Measurements from ENCODE around the gene ZMIZ1.

The ZMIZ1 gene

GRCh38 chr10:79179164-79179956 is 110.6 kb downstream of the ZMIZ1 start:
- DNase-seq = no peak

GRCh38 chr10:79179957-79180309 is 111.2 kb downstream of the ZMIZ1 start:
- no peak for DNase-seq

DNA sequence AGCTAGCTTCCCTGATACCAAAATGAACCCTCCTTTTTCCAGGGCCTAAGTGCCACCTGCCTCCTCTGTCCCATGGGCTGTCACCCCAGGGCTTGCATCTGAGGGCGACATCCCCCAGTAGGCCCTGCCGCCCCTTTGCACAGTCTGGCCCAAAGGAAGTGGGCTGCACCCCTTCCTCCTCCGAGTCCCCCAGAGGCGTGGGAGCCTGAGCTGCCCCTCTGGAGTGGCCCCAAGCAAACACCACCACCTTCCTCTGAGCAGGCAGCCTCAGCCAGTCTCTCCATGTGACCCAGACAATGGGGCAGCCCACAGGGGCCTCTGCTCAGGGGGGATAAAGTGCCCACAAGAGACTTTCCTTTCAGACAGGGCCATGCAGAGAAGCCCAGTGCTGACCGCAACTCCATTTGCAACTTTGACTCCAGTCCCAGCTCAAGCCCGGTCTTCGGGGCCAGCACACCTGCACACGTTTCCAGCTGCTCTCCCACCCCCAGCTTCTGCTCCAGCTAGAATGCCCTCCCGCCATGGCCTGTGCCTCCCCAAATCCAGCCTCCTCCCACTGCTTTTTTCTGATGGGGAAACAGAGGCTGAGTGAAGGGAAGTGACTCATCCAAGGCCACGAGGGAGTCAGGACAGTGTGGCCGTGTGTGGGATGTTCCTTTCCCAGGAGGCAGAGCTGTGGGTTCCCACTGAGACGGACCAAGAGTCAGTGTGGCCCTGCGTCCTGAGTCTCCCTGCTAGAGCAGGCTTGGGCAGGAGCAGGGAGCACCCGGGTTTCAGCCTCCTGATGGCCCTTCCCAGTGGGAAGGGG is 111.9 kb downstream of the ZMIZ1 start:
- DNase-seq = no peak

DNA sequence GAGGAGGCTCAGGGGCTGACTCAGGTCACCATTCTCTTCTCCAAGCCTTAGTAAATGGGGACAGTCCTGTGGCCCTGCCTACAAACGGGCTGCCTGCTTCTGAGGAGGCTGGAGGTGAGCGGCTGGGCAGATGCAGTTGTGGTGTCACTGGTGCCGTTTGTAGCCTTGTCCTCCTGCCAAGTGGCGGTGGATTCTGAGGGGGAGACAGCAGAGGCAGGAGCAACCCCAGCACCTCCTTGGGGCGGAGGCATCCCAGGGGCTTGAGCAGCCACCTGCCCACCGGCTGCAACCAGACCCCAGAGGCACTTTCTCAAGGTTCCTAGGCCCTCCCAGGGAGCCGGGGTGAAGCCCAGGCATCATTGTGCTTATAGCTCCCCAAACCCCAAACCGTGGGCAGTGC is 112.5 kb downstream of the ZMIZ1 start:
- no peak for DNase-seq

- DNase-seq = no peak
Measured at GRCh38 chr10:79181698-79182521, 113.1 kb downstream of the ZMIZ1 start.

- no peak for DNase-seq
Measured at GRCh38 chr10:79182781-79183467, 114.2 kb downstream of the ZMIZ1 start.

GRCh38 chr10:79183468-79183865 is 114.7 kb downstream of the ZMIZ1 start:
- DNase-seq = no peak

DNA sequence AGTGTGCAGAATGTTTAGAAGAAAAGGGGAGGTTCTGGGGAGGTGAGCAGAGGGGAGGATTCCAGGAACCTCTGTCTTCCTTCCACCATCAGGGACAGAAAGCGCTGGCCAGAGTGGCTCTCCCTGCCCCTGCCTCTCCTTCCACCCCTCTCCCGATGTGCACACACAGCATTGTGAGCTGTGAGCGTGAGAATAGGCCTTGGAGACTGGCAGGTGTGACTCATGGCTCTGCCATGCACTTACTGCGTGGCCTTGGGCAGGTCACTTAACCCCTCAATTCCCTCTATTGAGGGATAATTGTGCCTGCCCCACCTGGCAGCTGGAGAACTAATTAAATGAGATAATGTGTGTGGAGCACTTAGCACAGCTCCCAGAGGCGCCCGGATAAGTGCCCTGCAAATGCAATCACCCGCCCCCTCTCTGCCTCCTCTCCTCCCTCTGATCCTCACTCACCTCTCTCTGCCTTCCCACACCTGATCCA is 115.4 kb downstream of the ZMIZ1 start:
- DNase-seq = no peak

DNA sequence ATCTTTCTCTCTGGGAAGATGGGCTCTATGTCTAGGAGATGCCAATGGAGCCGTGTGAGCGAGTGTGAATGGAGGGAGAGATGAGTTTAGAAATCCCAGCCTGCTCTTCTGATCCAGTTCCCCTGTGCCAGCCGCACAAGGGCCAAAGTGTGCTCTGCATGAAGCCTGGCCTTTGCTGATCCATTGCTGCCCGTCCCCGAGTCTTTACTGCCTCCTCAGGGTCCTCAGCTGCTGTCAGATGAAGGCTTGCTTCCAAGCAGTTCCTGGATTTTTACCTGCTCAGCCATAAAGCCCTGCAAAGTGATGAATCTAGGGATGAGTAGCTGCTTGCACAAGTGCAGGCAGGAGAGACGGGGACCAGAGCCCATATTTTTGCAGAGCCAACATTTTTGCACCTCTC is 115.9 kb downstream of the ZMIZ1 start:
- no peak for DNase-seq

GRCh38 chr10:79185067-79185774 is 116.5 kb downstream of the ZMIZ1 start:
- DNase-seq = no peak

GRCh38 chr10:79185796-79186374 is 117.1 kb downstream of the ZMIZ1 start:
- no peak for DNase-seq

DNA sequence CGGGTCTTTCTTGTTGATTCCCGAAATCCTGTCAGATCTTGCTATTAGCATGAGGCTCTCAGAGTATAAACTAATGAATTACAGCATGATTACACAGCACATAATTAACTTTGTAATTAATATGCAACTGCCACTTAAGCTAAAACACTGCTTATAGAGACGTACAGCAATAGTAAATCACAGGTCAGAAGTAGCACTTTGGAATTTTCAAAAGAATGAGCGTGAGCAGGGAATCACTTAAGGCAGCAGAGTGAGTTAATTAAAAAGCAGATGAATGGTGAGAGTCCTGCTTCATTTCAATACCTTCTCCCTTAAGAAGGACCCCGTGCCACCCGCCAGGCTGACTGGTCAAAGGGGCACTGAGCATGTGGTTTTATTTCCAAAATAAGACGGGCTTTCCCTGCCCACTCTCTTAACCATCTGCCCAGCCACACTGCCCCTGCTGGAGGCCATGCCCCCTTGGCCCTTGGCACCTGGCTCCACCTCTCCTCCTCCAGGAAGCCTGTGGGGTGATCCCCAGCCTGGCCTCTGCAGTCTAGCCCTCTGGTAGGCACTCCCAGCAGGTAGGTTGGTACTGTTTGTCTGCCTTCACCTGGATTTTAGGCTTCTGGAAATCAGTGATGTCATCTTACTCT is 117.8 kb downstream of the ZMIZ1 start:
- DNase-seq = no peak

GRCh38 chr10:79187121-79187940 is 118.6 kb downstream of the ZMIZ1 start:
- DNase-seq = no peak

GRCh38 chr10:79188154-79188965 is 119.6 kb downstream of the ZMIZ1 start:
- DNase-seq = no peak

DNA sequence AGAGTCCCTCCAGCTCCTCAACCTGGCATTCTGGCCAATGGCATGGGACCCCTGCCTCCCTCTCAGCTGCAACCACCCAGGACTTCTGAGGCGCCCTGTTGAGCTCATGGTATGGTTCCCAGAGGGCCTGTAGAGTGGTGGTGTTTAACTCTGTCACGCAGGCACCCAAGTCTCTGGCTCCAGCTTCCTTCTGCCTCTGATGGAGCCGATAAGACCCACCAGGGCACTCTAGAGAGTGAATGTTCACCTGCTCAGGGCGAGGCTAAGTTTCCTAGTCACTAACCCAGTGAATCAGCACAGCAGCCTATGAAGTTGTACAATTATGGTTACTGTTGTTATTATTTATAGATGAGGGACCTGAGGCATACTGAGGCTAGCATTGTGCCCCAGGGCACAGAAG is 120.4 kb downstream of the ZMIZ1 start:
- no peak for DNase-seq

DNA sequence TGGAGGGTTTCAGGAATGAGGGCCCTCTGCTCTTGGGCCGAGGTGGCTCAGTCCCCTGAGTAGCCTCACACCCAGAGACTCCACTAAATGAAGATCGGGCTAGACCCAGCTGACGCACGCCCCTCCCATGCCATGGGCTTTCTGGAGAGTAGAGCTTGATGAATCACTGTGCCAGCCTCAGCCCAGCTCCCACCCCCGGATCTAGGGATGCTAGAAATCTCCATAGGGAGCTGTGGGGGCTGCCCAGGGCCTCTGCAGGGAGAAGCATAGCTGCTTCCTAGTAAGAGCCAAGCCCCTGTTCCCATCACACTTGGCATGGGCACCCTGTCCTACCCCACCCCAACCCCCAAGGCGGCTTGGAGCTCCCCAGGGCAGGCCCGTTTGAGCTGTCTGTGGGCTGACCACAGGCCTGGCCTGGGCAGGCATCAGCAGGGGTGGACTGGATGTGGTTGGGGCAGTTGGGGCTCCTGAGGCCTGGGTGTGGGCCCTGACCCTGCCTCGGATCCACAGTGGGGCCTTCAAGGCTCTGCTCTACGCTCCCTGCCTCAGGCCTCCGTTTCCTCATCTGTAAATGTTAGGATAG is 121.2 kb downstream of the ZMIZ1 start:
- no peak for DNase-seq

GRCh38 chr10:79190740-79191261 is 122.0 kb downstream of the ZMIZ1 start:
- no peak for DNase-seq

DNA sequence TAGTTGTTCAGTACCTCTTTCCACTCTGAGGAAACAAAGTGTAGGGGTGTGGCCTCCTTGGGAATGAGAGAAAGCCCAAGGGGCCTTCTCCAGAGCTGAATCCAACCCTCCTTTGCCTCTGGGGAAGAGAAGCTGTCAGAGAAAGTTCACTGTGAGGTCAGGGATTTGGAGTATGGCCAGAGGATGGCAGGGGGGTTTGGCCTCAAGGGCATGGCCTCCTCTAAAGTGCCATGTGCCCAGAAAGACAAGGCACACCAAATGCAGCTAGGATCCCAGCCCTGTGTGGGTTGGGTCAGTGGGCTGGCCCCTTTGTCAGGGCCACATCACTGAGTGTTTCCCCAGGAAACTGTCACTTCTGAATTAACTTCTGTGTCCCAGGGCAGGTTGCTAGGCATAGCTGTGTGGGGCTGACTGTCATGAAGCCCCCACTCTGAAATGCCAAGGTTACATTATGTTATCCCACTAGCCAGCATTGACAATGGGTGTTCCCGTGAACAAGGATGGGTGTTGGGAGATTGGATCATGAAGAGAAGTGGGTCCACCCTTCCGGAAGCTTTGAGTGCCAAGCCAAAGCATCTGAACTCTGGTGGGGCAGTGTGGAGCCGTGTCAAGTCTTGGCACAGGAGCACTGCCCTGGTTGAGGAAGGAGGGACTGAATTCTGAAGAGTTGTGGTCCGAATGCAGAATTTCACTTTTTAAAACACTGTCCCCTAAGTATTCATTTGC is 123.3 kb downstream of the ZMIZ1 start:
- DNase-seq = no peak
